IMR-90 (cell line): ENCODE data around the gene BCL2L1. TPM values are rescaled to one million over a fixed set of nuclear protein-coding genes. Genes with fewer than 3 reads are reported as not detected.
A peak's percentile ranks its signal among the peaks of the same experiment; 100 is the strongest.

Experiments used
- ATAC-seq: fragments of 200-7000 bp; cut with Tn5 transposase; 2 replicates; pipeline ENCODE4 v1.9.1; 2020; ENCODE audit warnings: low read depth, mild to moderate bottlenecking, moderate library complexity
- BruUV-seq: library from RNA; stranded (reverse); fragments of 400-500 nt; replicated peaks from 2 replicates; lab custom pipeline; 2021; lab: Mats Ljungman, UMichigan
- CTCF ChIA-PET: fragments of 300-600 bp; formaldehyde crosslinking; extraction: SDS; loops from one replicate; lab custom pipeline; 2021; ENCODE audit warnings: antibody characterized with exemption; lab: Yijun Ruan, JAX
- POLR2A ChIA-PET: fragments of 300-600 bp; sonication (Branson Sonifier 250); formaldehyde crosslinking; loops from one replicate; lab custom pipeline; 2022; ENCODE audit warnings: antibody characterized with exemption; ENCODE audit not compliant: unreplicated experiment; lab: Charles Lee
- DNase-seq: peaks from one replicate; pipeline ENCODE4 v3.0.0; 2013
- H2AFZ ChIP-seq: replicated peaks from 2 replicates; pipeline ENCODE3; 2013; ENCODE audit warnings: low read length, mild to moderate bottlenecking; ENCODE audit not compliant: poor library complexity
- H2AK5ac ChIP-seq: 2 replicates; pipeline ENCODE4 v1.6.1; 2013; ENCODE audit warnings: low read depth, low read length, inconsistent platforms
- H2AK9ac ChIP-seq: replicated peaks from 2 replicates; pipeline ENCODE3; 2013; ENCODE audit warnings: mild to moderate bottlenecking, low read depth, low read length, moderate library complexity; ENCODE audit not compliant: poor library complexity
- H2BK120ac ChIP-seq: 2 replicates; pipeline ENCODE4 v1.6.1; 2013; ENCODE audit warnings: low read depth, low read length, inconsistent platforms
- H2BK15ac ChIP-seq: 3 replicates; pipeline ENCODE4 v1.6.1; 2013; ENCODE audit warnings: low read depth, low read length, inconsistent platforms
- H2BK20ac ChIP-seq: 2 replicates; pipeline ENCODE4 v1.6.1; 2013; ENCODE audit warnings: low read depth, mild to moderate bottlenecking, inconsistent platforms, low read length, moderate library complexity
- H2BK5ac ChIP-seq: 2 replicates; pipeline ENCODE4 v1.6.1; 2013; ENCODE audit warnings: mild to moderate bottlenecking, low read depth, low read length, inconsistent platforms; ENCODE audit not compliant: poor library complexity, severe bottlenecking
- H3K14ac ChIP-seq: replicated peaks from 2 replicates; pipeline ENCODE4 v1.6.1; 2013; ENCODE audit warnings: low read depth, low read length, inconsistent platforms
- H3K18ac ChIP-seq: 2 replicates; pipeline ENCODE4 v1.6.1; 2013; ENCODE audit warnings: low read depth, low read length, control low read depth
- H3K23ac ChIP-seq: 2 replicates; pipeline ENCODE4 v1.6.1; 2013; ENCODE audit warnings: low read depth, low read length, inconsistent platforms
- H3K27ac ChIP-seq: 2 replicates; pipeline ENCODE4 v1.5.1; 2013; ENCODE audit warnings: mild to moderate bottlenecking, control low read depth, low read length; ENCODE audit not compliant: insufficient read depth
- H3K27me3 ChIP-seq: 2 replicates; pipeline ENCODE4 v1.6.1; 2013; ENCODE audit warnings: low read length; ENCODE audit not compliant: control insufficient read depth, insufficient read depth
- H3K36me3 ChIP-seq: 2 replicates; pipeline ENCODE4 v1.6.1; 2013; ENCODE audit warnings: low read length, mixed read lengths; ENCODE audit not compliant: control insufficient read depth, insufficient read depth
- H3K4ac ChIP-seq: 2 replicates; pipeline ENCODE4 v1.6.1; 2013; ENCODE audit warnings: low read depth, low read length, inconsistent platforms
- H3K4me1 ChIP-seq: 2 replicates; pipeline ENCODE4 v1.6.1; 2013; ENCODE audit warnings: low read length, mixed read lengths; ENCODE audit not compliant: control insufficient read depth, insufficient read depth
- H3K4me2 ChIP-seq: 2 replicates; pipeline ENCODE4 v1.6.1; 2013; ENCODE audit warnings: low read depth, mild to moderate bottlenecking, control low read depth, low read length, moderate library complexity
- H3K4me3 ChIP-seq: 2 replicates; pipeline ENCODE4 v1.5.1; 2013; ENCODE audit warnings: low read depth, mild to moderate bottlenecking, control low read depth, low read length, moderate library complexity; ENCODE audit not compliant: insufficient read depth
- H3K56ac ChIP-seq: 2 replicates; pipeline ENCODE4 v1.6.1; 2013; ENCODE audit warnings: low read length, inconsistent platforms; ENCODE audit not compliant: insufficient read depth; ENCODE audit errors: extremely low read depth
- H3K79me1 ChIP-seq, 2 experiments: 2 replicates each; pipeline ENCODE4 v1.6.1; 2013; ENCODE audit warnings: low read length in 2 of 2, inconsistent platforms in 1 of 2, low read depth in 1 of 2
- H3K9ac ChIP-seq: 2 replicates; pipeline ENCODE4 v1.6.1; 2013; ENCODE audit warnings: low read depth, low read length, control low read depth
- H3K9me1 ChIP-seq: 2 replicates; pipeline ENCODE4 v1.6.1; 2013; ENCODE audit warnings: low read length, inconsistent platforms; ENCODE audit not compliant: insufficient read depth
- H3K9me3 ChIP-seq: 2 replicates; pipeline ENCODE4 v1.6.1; 2013; ENCODE audit warnings: low read length; ENCODE audit not compliant: control insufficient read depth, insufficient read depth
- H4K20me1 ChIP-seq: 2 replicates; pipeline ENCODE4 v1.6.1; 2013; ENCODE audit warnings: low read length, inconsistent platforms; ENCODE audit not compliant: insufficient read depth
- H4K5ac ChIP-seq: 2 replicates; pipeline ENCODE4 v1.6.1; 2013; ENCODE audit warnings: mild to moderate bottlenecking, low read depth, low read length, control low read depth
- H4K8ac ChIP-seq, 2 experiments: 2 replicates each; pipeline ENCODE4 v1.6.1; 2013; ENCODE audit warnings: low read depth in 2 of 2, low read length in 2 of 2, control low read depth in 1 of 2, inconsistent platforms in 1 of 2
- H4K91ac ChIP-seq: 2 replicates; pipeline ENCODE4 v1.6.1; 2013; ENCODE audit warnings: low read depth, low read length, inconsistent platforms; ENCODE audit not compliant: insufficient read depth
- BHLHE40 ChIP-seq: fragments of 150-350 bp; IDR thresholded peaks from 2 replicates; pipeline ENCODE4 v1.6.1; 2016; ENCODE audit warnings: mild to moderate bottlenecking, low read depth, low read length
- CEBPB ChIP-seq: IDR thresholded peaks from 2 replicates; pipeline ENCODE4 v1.6.1; 2012; ENCODE audit warnings: low read depth, low read length, improper control_type of control experiment
- CHD1 ChIP-seq: IDR thresholded peaks from 2 replicates; pipeline ENCODE4 v1.6.1; 2012; ENCODE audit warnings: low read depth, low read length, improper control_type of control experiment
- CTCF ChIP-seq: conservative IDR thresholded peaks from 2 replicates; pipeline ENCODE4 v1.5.1; 2012; ENCODE audit warnings: mild to moderate bottlenecking, low read depth, low read length, improper control_type of control experiment
- FOS ChIP-seq: fragments of 150-350 bp; IDR thresholded peaks from 2 replicates; pipeline ENCODE4 v1.6.1; 2016; ENCODE audit warnings: low read depth, low read length
- MAZ ChIP-seq: IDR thresholded peaks from 2 replicates; pipeline ENCODE4 v1.6.1; 2012; ENCODE audit warnings: low read depth, mild to moderate bottlenecking, low read length, improper control_type of control experiment, moderate library complexity, borderline replicate concordance
- MXI1 ChIP-seq: IDR thresholded peaks from 2 replicates; pipeline ENCODE4 v1.6.1; 2012; ENCODE audit warnings: low read depth, mild to moderate bottlenecking, low read length, moderate library complexity, borderline replicate concordance
- NFE2L2 ChIP-seq: fragments of 150-350 bp; IDR thresholded peaks from 2 replicates; pipeline ENCODE4 v1.6.1; 2016; ENCODE audit warnings: low read depth, mild to moderate bottlenecking, low read length
- POLR2A ChIP-seq: IDR thresholded peaks from 2 replicates; pipeline ENCODE4 v1.6.1; 2012; ENCODE audit warnings: mild to moderate bottlenecking, low read depth, low read length
- RCOR1 ChIP-seq: IDR thresholded peaks from 2 replicates; pipeline ENCODE4 v1.6.1; 2012; ENCODE audit warnings: mild to moderate bottlenecking, low read length, improper control_type of control experiment; ENCODE audit not compliant: insufficient replicate concordance
- RFX5 ChIP-seq: IDR thresholded peaks from 2 replicates; pipeline ENCODE4 v1.8.0; 2012; ENCODE audit warnings: low read depth, mild to moderate bottlenecking, low read length, moderate library complexity
- SMC3 ChIP-seq: fragments of 150-350 bp; IDR thresholded peaks from 2 replicates; pipeline ENCODE4 v1.6.1; 2016; ENCODE audit warnings: low read depth, mild to moderate bottlenecking, antibody characterized with exemption, low read length, moderate library complexity
- USF2 ChIP-seq: fragments of 150-350 bp; IDR thresholded peaks from 2 replicates; pipeline ENCODE4 v1.6.1; 2017; ENCODE audit warnings: mild to moderate bottlenecking, antibody characterized with exemption, low read length, low read depth
- WGBS, 2 experiments: methylation state at CpG; one replicate each; pipeline versions ENCODE4 v1.1.5 to v1.1.7; 2013; ENCODE audit warnings: missing lambda C conversion rate in 2 of 2; ENCODE audit not compliant: insufficient read length in 1 of 2; ENCODE audit errors: extremely low coverage in 2 of 2; 5-methylcytosine and 5-hydroxymethylcytosine counted together
- dilution Hi-C: fragments of 300-500 bp; cut with HindIII; formaldehyde crosslinking; loops from one replicate; pipeline ENCODE4 v1.14.3; 2018; ENCODE audit warnings: low sequenced_read_pairs; ENCODE audit not compliant: unreplicated experiment
- in situ Hi-C: fragments of 300-500 bp; cut with MboI; formaldehyde crosslinking; loops from 3 replicates; pipeline ENCODE4 v1.14.3; 2019; ENCODE audit warnings: low sequenced_read_pairs, inconsistent platforms, mixed read lengths
- intact Hi-C: fragments of 100-400 bp; cut with micrococcal nuclease; formaldehyde crosslinking; loops from 2 replicates; pipeline ENCODE4 v1.10.0; 2022
- polyA plus RNA-seq, 3 experiments: library from polyadenylated mRNA; depleted of rRNA; stranded (reverse); fragments of >200 nt; gene quantifications; 2 replicates each; pipeline ENCODE4 v1.2.3, GENCODE V29; 2012; ENCODE audit warnings: low replicate concordance in 1 of 3
- total RNA-seq: library from RNA; depleted of rRNA; stranded (reverse); fragments of >200 nt; gene quantifications from 2 replicates; pipeline ENCODE4 v1.2.3, GENCODE V29; 2012

BCL2L1 gene
- total and polyA plus RNA-seq, 2 of the 4 experiments (the other 2 are of a cell fraction), result 40.2 to 41.9 TPM

DNA sequence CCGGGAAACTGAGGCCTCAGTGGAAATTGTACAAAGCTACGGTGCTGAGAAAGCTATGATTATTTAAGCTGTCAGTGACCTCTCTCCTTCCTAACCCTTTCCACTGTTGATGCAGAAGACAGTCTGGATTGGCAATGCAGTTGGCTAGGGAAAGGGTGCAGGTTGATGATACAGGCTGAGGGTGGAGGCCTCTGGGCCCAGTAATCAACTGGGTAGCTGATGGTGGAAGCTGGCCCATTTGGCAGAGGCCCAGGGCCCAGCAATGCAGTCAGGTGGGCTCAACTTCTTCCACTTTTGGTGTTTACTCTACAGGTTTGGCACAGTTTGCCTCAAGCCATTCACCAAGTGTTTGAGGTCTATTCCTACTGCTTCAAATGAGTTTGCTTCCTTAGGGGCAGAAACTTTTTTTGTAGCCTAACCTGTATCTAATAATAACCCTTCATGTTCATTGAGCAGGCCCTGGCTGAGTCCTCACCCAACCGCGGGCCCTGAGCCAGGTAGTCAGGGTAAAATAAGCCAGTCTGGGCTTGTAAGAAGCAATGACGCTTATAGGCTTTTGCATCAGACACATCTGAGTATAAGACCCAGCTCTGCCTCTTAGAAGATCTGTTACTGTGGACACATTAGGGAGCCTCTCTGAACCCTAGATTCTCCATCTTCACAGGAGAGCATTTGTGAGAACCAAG is 12.1 kb downstream of the BCL2L1 start:
- CTCF ChIA-PET, result interaction anchor here (0.6 to 2.0 kb wide), 2 partner anchors 13 kb away, joined by 3 to 7 read pairs; no protein-coding TSS in a partner anchor

More for the DNA sequence above, 12.1 kb downstream of the BCL2L1 start:
- Histone ChIP-seq H2BK5ac (no peak overlapping the region), H3K27me3 (no peaks in the 10 kb centered on the region), H3K36me3 (peaks cover 28% of the 10 kb centered on the region), H3K4me3 (no peak overlapping the region), H3K23ac (0 out of 2 replicates have a peak overlapping the region, but pooled peaks have one; percentile 24), H3K14ac (peak overlapping the region; percentile 100; the same call in 1 of the 2 replicates), H4K20me1 (no peaks in the 10 kb centered on the region), H3K9me1 (peaks cover 42% of the 10 kb centered on the region), H2BK120ac (peak overlapping the region; percentile 16; the same call in 1 of the 2 replicates), H3K4ac (peak overlapping the region; percentile 18; the same call in 1 of the 2 replicates), H3K4me1 (peaks cover 19% of the 10 kb centered on the region), H3K4me2 (no peak overlapping the region), H4K8ac (peak overlapping the region in 1 of 2 experiments; percentile 14; a peak in 1 of 4 replicates), H2AK5ac (peak overlapping the region; percentile 100; the same call in 1 of the 2 replicates), H4K91ac (no peak overlapping the region), H3K9me3 (no peaks in the 10 kb centered on the region), H3K56ac (no peak overlapping the region), H2AK9ac (no peak overlapping the region), H3K27ac (no peak overlapping the region), H3K18ac (no peak overlapping the region), H2BK15ac (peak overlapping the region; percentile 100; the same call in 1 of the 3 replicates), H4K5ac (no peak overlapping the region), H2BK20ac (no peak overlapping the region; the same call in 1 of the 2 replicates), H2AFZ (no peak overlapping the region), H3K79me1 (peaks cover 54 to 83% of the 10 kb centered on the region in 2 experiments), H3K9ac (no peak overlapping the region)
- BruUV-seq, result no TSS peak
- dilution Hi-C loops, result no loop called here
- in situ Hi-C loops, result no loop called here
- intact Hi-C loops, result no loop called here
- no peak for ATAC-seq
- TF ChIP-seq CEBPB, result no peak
- TF ChIP-seq SMC3, result no peak
- TF ChIP-seq RCOR1, result no peak
- no peak for TF ChIP-seq CTCF
- no peak for TF ChIP-seq FOS
- no peak for TF ChIP-seq RFX5
- no peak for TF ChIP-seq USF2
- no peak for TF ChIP-seq POLR2A
- TF ChIP-seq MAZ, result no peak
- TF ChIP-seq MXI1, result no peak
- no peak for TF ChIP-seq NFE2L2
- no peak for TF ChIP-seq CHD1
- no peak for TF ChIP-seq BHLHE40
- no peak for DNase-seq
- no CpG with 5 or more reads among the region's 5 CpGs for WGBS, 2 experiments
- POLR2A ChIA-PET, result interaction anchor here (0.6 kb wide), 1 partner anchor 114 kb away, joined by 4 read pairs; no protein-coding TSS in a partner anchor
